ENCODE measurements around the gene LMCD1.

The LMCD1 gene

GRCh38 chr3:8536096-8537056, 34.8 kb downstream of the LMCD1 start:
- DNase-seq (ENCODE audit: low read depth): no peak

DNA sequence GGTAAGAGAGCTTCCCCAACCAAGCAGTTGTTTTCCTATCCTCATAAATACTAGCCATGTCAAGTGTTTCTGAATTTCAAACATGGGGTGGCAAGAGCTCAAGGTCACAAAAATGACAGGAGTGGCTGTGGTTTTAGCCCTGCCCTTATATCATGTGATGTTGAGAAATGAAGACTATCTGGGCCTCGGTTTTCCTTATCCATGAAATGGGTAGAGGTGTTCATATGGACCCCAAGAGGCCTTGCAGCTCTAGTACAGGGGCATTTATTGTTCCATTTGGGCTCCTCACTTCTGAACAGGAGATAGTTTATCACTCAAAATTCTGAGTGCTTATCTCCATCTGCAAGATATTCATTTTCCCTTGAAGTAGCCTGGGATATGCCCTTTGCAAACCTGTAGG, 35.8 kb downstream of the LMCD1 start:
- no peak for DNase-seq (ENCODE audit: low read depth)

DNA sequence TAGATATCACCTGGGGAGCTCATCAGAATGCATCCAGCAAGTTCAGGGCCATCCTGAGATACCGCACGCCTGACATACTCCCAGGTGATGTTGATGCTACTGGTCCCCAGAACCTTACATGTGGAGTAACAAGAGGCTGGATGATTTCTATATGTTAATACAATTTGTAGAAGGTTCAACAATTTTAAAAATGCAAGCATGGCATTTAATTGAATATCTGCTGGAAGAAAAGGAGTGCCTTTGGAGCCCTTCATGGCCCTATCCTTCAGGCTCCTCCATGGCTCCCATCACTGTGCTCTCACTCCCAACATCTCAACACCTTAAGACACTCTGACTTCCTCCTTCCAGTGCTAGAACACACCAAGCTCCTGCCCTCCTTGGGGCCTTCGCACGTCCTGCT, 36.6 kb downstream of the LMCD1 start:
- no peak for DNase-seq (ENCODE audit: low read depth)

DNA sequence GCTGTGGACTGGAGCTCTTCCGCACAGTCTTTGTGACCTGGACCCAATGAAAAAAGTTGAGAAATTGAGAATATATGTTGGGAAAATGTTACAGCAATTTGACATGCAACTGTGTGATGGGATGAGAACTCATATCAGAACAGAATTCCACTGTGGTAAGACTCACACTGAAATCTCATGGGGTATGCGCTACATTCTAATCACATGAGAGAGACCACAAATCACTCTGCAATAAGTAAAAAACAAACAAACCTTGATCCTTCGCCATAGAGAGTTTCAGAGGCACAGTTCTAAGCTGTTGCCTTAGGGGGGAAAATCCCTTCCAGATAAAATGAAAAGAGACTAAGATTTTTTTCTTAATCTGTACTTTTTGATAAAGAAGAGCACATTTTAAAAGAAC, 37.3 kb downstream of the LMCD1 start:
- DNase-seq (ENCODE audit: low read depth): no peak

GRCh38 chr3:8539419-8539818, 37.8 kb downstream of the LMCD1 start:
- no peak for DNase-seq (ENCODE audit: low read depth)

DNA sequence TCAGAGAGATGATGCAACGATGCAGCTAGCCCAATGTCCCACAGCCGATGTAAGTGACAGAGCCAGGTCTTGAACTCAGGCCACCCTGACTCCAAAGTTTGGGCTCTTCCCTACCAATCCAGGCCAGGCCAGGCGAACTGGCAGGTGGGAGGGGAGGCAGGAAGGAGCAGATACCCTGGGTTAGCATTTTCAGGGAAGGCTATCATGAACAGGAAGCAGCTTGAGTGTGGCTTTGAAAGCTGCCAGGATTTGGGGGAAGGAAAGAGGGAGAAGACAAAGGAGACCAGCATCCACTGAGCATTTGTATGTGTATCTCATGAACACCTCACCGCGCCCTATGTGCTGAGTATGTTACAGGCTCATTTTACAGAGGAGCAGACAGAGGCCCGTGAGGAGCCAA, 38.8 kb downstream of the LMCD1 start:
- DNase-seq (ENCODE audit: low read depth): no peak

DNA sequence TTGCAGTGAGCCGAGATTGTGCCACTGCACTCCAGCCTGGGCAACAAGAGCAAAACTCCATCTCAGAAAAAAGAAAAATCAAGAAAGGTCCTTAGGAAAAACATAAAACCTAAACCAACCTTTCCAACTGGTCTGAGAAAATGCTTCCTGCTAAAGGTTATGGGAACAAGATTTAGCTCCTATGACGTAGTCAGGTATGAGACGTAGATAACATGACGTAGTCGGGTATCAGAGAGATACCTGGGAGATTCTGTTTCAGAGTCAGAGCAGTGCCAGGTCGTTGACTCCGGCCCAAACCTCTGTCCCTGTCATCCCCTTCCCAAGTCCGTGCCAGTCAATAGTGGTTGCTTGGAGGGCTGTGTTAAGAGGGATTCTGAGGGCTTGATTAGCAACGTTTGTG, 39.9 kb downstream of the LMCD1 start:
- DNase-seq (ENCODE audit: low read depth): no peak

DNA sequence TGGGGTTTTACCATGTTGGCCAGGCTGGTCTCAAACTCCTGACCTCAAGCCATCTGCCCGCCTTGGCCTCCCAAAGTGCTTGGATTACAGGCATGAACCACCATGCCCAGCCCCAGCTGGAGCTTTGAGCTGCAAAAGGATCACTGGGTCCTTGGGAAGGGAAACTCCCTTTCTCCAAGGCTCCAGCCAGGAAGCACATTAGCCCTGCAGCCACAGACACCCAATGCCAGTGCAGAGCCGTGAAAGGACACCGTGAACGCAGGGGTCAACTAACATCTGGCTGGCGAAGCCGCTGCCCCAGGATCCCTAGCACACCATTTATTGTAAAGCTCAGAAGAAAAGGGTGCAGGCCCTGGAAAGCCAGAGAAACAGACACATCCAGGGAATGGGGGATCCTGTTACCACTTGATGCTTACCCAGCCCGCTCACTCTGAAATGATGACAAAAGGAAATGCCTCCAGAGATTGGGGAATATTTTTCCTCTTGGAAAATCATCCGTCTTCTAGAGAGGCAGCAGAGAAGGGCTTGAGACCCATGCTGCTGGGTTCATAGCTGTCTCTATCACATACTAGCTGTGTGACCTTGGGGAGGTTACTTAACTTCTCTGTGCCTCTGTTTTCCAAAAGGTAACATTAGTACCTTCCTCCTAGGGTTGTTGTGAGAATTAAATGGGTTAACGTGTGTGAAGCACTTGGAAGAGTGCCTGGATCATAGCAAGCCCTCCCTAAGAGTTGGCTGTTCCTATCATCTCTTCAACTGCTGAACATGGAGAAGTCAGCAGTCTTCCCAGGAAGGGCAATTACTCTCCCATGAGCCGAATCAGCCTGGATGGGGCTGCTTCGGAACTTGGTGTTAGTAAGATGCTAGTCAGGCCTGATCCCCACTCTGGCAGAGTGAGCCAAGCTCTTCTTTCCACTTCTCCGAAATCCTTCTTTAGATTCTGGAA, 40.8 kb downstream of the LMCD1 start:
- DNase-seq (ENCODE audit: low read depth): no peak

- DNase-seq (ENCODE audit: low read depth): no peak
These were observed 45.0 kb downstream of the LMCD1 start for GRCh38 chr3:8546609-8547008.

DNA sequence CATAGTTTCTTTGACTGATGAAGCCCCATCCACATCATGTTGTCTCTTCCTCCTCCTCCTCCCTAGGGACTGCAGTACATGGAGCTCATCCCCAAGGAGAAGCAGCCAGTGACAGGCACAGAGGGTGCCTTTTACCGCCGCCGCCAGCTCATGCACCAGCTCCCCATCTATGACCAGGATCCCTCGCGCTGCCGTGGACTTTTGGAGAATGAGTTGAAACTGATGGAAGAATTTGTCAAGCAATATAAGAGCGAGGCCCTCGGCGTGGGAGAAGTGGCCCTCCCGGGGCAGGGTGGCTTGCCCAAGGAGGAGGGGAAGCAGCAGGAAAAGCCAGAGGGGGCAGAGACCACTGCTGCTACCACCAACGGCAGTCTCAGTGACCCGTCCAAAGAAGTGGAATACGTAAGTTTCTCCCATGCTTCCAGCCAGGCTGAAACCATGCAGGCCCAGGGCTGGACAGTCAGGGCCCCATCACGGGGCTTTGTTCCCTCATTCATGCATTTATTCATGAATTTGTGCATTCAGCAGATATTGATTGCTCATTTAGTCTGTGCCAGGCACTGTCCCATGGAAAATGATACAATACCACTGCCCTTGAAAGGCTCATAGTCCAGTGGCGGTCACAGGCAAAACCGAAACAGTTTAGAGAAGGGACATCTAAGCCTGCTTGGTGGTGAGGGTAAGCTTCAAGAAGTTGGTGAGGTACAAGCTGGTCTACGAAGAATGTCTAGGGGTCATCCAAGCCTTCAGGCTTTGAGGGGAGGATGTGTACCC, 47.1 kb downstream of the LMCD1 start:
- no peak for DNase-seq (ENCODE audit: low read depth)

- no peak for DNase-seq (ENCODE audit: low read depth)
These were observed 47.7 kb downstream of the LMCD1 start for GRCh38 chr3:8549354-8549753.

- no peak for DNase-seq (ENCODE audit: low read depth)
These were observed 49.0 kb downstream of the LMCD1 start for GRCh38 chr3:8550611-8551010.

DNA sequence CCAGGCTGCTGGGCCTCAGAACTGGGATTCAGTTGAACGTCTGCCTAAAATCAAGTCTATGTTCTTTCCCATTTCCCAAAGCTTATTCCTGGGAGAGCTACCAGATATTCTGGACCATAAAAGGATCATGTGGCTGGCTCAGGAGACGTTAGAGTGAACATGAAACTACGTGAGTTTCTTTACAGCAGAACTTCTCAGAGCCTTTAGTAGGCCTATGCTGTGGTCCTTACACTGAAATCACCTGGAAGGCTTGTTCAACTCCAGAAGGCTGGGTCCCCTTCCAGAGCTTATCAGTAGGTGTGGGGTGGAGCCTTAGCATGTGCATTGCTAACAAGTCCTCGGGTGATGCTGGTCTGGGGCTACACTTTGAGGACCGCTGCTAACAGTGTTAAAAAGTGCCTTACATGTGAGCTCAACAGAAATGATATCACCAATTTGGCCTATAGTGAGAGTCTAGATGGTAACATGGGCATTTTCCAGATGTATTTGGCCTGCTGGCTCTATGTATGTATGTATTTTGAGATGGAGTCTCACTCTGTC, 50.7 kb downstream of the LMCD1 start:
- DNase-seq (ENCODE audit: low read depth): no peak

GRCh38 chr3:8553405-8553804, 51.8 kb downstream of the LMCD1 start:
- DNase-seq (ENCODE audit: low read depth): no peak

DNA sequence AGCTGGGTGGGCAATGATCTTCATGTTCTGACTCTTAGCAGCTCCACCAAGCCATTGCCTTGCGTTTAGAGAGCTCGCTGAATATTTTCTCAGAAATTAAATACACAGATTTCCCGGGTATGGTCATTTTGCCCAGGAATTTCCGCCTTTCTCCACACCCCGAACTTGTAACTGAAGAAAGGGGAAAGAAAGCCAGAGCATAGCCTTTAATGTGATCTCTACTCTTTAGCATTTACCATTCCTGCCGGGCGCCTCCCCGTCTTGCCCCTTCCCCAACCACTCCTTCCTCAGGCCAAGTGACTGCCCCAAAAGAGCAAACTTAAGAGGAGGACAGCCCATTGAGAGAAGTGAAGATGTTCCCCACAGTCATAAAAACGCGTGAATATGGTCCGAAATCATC, 53.1 kb downstream of the LMCD1 start:
- DNase-seq (ENCODE audit: low read depth): no peak

DNA sequence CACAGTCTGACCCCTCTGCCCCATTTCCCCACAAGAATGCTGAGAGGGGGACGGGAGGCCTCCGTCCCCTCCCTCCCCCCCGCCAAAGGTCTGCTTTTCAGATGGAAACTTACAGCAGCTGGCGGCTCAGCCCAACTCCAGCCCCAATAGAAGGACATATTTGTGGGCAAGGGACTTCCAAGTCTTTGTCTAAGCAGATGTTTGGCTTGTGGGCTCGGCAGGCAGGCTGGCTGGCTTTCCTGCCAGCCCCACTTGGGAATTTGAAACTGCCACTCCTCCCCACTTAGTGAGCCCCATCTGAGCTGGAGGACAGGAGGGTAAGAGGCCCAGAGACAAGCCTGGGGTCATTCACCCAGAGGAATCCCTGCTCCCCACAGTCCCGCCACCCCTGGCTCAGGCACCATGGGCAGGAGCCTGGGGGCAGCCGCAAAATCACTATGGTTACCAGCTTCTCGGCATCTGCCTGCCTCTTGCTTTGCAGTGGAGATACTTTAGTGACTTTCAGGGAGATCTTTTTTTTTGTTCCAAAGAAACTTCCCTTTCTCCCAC, 53.6 kb downstream of the LMCD1 start:
- no peak for DNase-seq (ENCODE audit: low read depth)

- DNase-seq (ENCODE audit: low read depth): no peak
These were observed 54.3 kb downstream of the LMCD1 start for GRCh38 chr3:8555725-8556472.

DNA sequence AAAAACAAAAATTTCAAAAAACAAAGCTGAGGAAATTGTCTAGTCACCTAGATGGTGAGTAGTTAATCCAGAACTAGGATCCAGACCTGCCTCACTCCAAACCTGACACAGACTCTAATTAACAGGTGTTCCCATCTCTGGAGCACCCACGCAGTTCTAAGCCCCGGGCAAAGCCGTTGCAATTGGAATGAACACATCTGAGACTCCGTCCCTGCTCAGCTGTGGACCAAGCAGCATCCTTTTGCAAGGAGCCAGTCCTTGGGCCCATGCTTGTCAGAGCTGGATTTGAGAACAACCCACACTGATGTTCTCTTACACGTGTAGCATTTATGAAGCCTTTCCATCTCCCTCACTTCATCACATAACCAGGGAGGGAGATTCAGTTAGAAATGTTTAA, 54.8 kb downstream of the LMCD1 start:
- DNase-seq (ENCODE audit: low read depth): no peak

DNA sequence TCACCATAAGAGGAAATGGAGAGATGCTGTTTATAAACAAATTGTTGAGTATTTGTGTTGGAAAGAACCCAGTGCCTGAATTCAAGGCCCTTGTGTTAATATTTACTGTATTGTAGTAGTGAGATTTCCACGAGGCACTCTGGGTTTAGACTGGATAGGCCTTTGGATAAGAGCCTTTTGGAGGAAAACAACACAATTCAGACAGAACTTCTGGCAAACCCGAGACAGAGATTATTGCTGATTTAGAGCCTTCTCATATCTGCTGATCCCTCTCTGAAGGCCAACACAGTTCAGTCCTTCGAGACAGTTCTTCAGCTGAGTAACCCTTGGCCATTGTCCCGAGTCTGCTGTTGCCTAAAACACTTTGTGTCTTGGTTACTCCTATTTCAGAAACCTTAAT, 55.7 kb downstream of the LMCD1 start:
- DNase-seq (ENCODE audit: low read depth): no peak

DNA sequence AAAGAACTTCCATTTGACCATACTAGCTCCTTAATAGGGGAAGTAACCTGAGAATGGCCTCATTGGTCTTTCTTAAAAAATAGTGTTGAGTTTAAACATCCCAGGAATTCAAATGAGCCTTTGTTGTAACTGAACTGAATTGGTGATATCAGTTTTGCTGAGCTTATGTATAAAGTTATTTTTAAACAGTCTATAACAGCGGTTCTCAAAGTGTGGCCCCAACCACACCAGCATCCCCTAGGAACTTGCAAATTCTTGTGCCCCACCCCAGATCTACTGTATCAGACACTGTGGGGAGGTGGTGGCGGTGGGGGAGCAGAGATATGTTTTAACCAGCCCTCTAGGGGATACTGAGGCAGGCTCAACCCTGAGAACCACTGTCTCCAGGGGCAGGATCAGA, 57.0 kb downstream of the LMCD1 start:
- DNase-seq (ENCODE audit: low read depth): no peak

DNA sequence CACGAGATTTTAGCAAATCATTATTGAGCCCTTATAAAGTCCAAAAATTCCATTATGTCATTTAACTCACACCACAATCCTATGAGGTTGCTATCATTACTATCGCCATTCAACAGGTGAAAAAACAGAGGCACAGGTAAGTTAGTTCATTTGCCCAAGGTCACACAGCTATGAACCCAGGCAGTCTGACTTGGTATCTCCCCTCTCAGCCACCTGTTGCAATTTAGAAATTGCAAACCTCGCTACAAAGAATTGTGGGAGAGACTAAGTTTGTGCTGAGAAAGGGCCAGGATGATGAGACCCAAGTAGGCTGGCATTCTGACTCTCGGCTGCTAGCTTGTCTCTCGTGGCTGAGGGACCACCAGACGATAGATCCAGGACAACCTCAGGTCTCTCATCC, 57.7 kb downstream of the LMCD1 start:
- no peak for DNase-seq (ENCODE audit: low read depth)
